ENCODE measurements around the gene ABR.
A peak's percentile ranks its signal among the peaks of the same experiment; 100 is the strongest.

Gene ABR

DNA sequence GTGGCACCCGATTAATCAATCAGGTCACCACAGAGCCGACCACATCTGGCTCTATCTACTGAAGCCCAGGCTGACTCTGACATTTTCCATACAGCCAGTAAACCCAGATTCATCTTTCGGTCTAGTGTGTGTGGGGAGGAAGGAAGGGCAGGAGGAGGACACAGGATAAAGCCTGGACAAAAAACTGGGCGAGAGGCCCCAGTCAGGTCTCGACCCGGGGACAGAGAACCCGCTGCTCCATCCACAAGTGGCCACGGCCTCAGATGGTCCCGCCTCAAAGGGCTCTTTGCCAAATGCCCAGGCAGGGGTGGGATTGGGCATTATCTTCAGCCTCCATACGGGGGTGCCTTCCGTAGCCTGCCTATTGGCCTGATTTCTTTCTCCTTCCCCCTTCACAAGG, 7.8 kb downstream of the ABR start:
- TF ChIP-seq, protein P1, sequence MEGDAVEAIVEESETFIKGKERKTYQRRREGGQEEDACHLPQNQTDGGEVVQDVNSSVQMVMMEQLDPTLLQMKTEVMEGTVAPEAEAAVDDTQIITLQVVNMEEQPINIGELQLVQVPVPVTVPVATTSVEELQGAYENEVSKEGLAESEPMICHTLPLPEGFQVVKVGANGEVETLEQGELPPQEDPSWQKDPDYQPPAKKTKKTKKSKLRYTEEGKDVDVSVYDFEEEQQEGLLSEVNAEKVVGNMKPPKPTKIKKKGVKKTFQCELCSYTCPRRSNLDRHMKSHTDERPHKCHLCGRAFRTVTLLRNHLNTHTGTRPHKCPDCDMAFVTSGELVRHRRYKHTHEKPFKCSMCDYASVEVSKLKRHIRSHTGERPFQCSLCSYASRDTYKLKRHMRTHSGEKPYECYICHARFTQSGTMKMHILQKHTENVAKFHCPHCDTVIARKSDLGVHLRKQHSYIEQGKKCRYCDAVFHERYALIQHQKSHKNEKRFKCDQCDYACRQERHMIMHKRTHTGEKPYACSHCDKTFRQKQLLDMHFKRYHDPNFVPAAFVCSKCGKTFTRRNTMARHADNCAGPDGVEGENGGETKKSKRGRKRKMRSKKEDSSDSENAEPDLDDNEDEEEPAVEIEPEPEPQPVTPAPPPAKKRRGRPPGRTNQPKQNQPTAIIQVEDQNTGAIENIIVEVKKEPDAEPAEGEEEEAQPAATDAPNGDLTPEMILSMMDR (IDR thresholded peaks at IDR 0.05; ENCODE audit: borderline replicate concordance, insufficient read depth, low read depth, low read length), result no peak
- H3K4me3 ChIP-seq (ENCODE audit: low read depth, low read length), result no peak overlapping the region

DNA sequence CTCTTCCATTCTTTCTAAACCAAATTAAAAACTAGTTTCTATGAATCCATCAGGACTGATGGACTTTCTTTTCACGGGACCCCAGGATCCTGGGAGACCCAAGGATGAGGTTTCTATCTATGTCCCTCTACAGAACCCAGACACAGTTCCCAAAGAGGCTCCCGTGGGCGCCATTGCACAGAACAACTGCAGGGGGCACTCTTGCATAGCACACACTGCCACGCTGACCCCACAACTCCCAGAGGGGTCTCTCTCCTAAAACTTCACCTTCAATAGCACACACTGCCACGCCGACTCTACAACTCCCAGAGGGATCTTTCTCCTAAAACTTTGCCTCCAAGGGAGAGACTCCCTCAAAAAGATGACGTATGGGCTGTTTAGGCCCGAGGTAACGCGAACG, 9.0 kb downstream of the ABR start:
- TF ChIP-seq, protein P1 (IDR thresholded peaks at IDR 0.05; ENCODE audit: borderline replicate concordance, insufficient read depth, low read depth, low read length), result peak; percentile 44; the same call in 1 of the 2 replicates

DNA sequence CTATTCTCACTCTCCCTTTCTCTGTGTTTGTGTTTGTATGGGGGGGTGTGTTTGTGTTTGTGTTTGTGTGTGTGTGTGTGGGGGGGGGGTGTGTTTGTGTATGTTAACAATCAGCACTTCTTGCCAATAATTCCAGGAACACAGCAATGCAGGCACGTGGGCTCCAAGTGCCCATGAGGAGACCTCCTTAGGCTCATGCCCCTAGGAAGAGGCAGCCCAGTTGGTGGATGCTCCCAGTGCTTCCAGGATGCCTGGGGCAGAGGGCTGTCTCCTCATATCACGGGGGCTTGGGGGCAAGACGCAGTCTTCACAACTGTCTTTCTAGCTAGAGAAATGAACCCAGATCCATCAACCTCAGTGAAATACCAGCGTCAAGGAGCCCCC, 9.9 kb downstream of the ABR start:
- TF ChIP-seq, protein P1 (IDR thresholded peaks at IDR 0.05; ENCODE audit: borderline replicate concordance, insufficient read depth, low read depth, low read length), result no peak
- no peak overlapping the region for H3K4me3 ChIP-seq (ENCODE audit: low read depth, low read length)

More for the DNA sequence above, 9.0 kb downstream of the ABR start:
- H3K4me3 ChIP-seq (ENCODE audit: low read depth, low read length), result no peak overlapping the region

DNA sequence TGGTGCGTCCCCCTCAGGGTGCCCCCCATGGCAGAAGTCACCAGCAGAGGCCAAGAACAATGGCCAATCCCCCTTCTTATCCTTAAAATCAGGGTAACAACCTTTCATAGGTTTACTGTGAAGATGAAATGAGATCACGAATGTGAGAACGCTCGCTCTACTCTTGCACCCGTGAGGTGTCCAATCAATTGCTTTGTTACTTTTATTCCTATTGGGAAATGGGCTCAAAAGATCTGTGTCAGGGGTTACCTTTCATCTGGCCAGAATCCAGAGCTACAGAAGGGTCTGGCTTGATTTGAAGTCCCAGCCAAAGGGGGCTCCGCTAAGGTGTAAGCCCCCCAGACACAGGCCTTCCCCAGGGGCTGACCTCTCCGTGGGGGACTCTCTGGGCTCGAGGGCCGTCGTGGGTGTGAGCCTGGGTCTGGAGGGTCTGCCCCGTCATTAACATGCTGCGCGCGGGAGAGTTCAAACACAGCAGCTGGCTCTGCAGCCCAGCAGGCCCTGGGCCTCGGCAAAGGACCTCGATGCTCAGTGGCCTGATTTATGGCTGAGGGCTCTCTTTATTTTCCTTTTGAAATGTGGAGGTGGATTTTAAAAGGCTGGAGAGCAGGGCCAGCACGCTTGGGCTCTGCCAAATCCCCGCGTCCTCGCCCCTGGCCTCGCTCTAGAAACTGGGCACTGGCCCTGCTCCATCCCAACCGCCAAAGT, 10.4 kb downstream of the ABR start:
- H3K4me3 ChIP-seq (ENCODE audit: low read depth, low read length), result no peak overlapping the region
- TF ChIP-seq, protein P1 (IDR thresholded peaks at IDR 0.05; ENCODE audit: borderline replicate concordance, insufficient read depth, low read depth, low read length), result no peak

GRCh38 chr17:1168533-1169220, 11.1 kb downstream of the ABR start:
- no peak overlapping the region for H3K4me3 ChIP-seq (ENCODE audit: low read depth, low read length)
- TF ChIP-seq, protein P1 (IDR thresholded peaks at IDR 0.05; ENCODE audit: borderline replicate concordance, insufficient read depth, low read depth, low read length), result no peak

DNA sequence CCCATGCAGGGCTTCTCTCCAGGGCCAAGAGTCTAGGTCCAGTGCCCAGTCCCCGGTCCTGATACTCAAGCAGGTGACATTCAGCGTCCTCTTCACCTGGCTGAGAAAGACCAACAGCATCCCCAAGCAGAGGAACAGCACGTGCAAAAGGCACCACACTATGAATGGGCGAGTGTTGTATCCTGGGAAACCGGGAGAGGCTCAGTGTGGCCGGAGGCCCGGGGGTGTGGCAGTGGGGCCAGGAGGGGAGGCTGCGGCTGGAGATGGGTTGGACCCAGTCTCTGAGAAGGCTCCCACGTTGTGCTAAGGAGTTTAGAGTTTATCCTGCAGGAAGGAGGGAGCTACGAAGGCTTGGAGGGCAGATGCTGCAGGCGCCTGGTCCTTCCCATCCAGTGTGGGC, 13.5 kb downstream of the ABR start:
- no peak overlapping the region for H3K4me3 ChIP-seq (ENCODE audit: low read depth, low read length)
- TF ChIP-seq, protein P1 (IDR thresholded peaks at IDR 0.05; ENCODE audit: borderline replicate concordance, insufficient read depth, low read depth, low read length), result no peak

DNA sequence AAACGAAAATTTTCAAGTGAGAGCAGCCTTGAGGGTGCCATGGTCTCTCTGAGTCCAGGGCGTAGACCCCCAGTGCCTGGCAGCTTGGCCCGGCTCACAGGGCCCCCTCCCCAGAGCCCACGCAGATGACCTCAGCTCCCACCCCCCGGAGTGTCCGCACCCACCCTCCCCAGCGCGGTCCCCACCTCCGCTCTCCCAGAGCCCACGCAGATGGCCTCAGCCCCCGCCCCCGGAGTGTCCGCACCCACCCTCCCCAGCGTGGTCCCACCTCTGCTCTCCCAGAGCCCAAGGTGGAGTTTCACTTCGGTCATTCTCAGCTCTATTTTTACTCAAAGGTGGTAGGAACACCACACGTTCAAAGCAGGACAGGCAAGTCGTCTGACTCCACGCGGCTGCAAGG, 13.9 kb downstream of the ABR start:
- no peak overlapping the region for H3K4me3 ChIP-seq (ENCODE audit: low read depth, low read length)
- TF ChIP-seq, protein P1 (IDR thresholded peaks at IDR 0.05; ENCODE audit: borderline replicate concordance, insufficient read depth, low read depth, low read length), result no peak

Measured in GM12875 (cell line).